H1 (cell line): ENCODE results near the gene ATP11C.

Source experiments
- CHD2 ChIP-seq: IDR thresholded peaks from 2 replicates; pipeline ENCODE4 v1.6.1; 2012; ENCODE audit warnings: low read length, improper control_type of control experiment
- CTCF ChIP-seq, 3 experiments: IDR thresholded peaks; 1 replicate in 2 of 3; 2 replicates in 1 of 3; pipeline versions ENCODE4 v1.5.1 to v1.6.1; 2011; ENCODE audit warnings: low read length in 3 of 3, mild to moderate bottlenecking in 3 of 3, inconsistent platforms in 2 of 3, low read depth in 1 of 3, moderate library complexity in 1 of 3; ENCODE audit not compliant: insufficient read depth in 1 of 3; ENCODE audit errors: control extremely low read depth in 1 of 3
- EZH2 ChIP-seq: fragments of 200-600 bp; sonication (generic); IDR thresholded peaks from 2 replicates; pipeline ENCODE4 v1.7.1; 2012; ENCODE audit warnings: low read depth, mild to moderate bottlenecking, moderate library complexity, low read length, inconsistent platforms; ENCODE audit not compliant: severe bottlenecking
- GTF2F1 ChIP-seq: IDR thresholded peaks from 2 replicates; pipeline ENCODE4 v1.6.1; 2012; ENCODE audit warnings: low read depth, low read length, improper control_type of control experiment, borderline replicate concordance
- JUND ChIP-seq: IDR thresholded peaks from 2 replicates; pipeline ENCODE4 v1.6.1; 2011; ENCODE audit warnings: mild to moderate bottlenecking, improper control_type of control experiment, low read length
- KDM5A ChIP-seq: fragments of 200-600 bp; IDR thresholded peaks from 2 replicates; pipeline ENCODE4 v1.7.1; 2012; ENCODE audit warnings: mild to moderate bottlenecking, low read length, inconsistent platforms, mixed read lengths
- MAX ChIP-seq: IDR thresholded peaks from 2 replicates; pipeline ENCODE4 v1.6.1; 2012; ENCODE audit warnings: inconsistent platforms
- POLR2A ChIP-seq, 2 experiments: IDR thresholded peaks; 1 replicate in 1 of 2; 2 replicates in 1 of 2; pipeline ENCODE4 v1.6.1; 2011; ENCODE audit warnings: low read depth in 2 of 2, low read length in 2 of 2, mild to moderate bottlenecking in 2 of 2; ENCODE audit errors: control extremely low read depth in 1 of 2
- POLR2AphosphoS5 ChIP-seq: IDR thresholded peaks from 2 replicates; pipeline ENCODE4 v1.6.1; 2011; ENCODE audit warnings: low read depth, low read length
- SRF ChIP-seq: IDR thresholded peaks from 2 replicates; pipeline ENCODE4 v1.6.1; 2011; ENCODE audit warnings: mild to moderate bottlenecking, low read depth, low read length, moderate library complexity
- SUZ12 ChIP-seq: fragments of 200-600 bp; sonication (generic); IDR thresholded peaks from 2 replicates; pipeline ENCODE4 v1.6.1; 2012; ENCODE audit warnings: mild to moderate bottlenecking, inconsistent platforms, low read length, moderate library complexity, mixed read lengths

GRCh38 chrX:139932901-139933796 lies at the start of gene ATP11C:
- TF ChIP-seq POLR2AphosphoS5 (peak; percentile 71), CTCF (IDR thresholded peaks at IDR 0.05; ENCODE audit: control extremely low read depth in 1 of 3, insufficient read depth in 1 of 3, low read depth in 1 of 3, low read length in 3 of 3) (peak in 1 of 3 experiments; percentile 7; a peak in 1 of 4 replicates), CHD2 (no peak), JUND (no peak), KDM5A (no peak), SUZ12 (no peak), MAX (no peak), POLR2A (IDR thresholded peaks at IDR 0.05; ENCODE audit: control extremely low read depth in 1 of 2, low read depth in 2 of 2, low read length in 2 of 2) (no peak; a peak in 1 of 3 replicates), SRF (no peak), EZH2 (no peak), GTF2F1 (no peak)
